ENCODE data around the gene ZNF343.

DNA sequence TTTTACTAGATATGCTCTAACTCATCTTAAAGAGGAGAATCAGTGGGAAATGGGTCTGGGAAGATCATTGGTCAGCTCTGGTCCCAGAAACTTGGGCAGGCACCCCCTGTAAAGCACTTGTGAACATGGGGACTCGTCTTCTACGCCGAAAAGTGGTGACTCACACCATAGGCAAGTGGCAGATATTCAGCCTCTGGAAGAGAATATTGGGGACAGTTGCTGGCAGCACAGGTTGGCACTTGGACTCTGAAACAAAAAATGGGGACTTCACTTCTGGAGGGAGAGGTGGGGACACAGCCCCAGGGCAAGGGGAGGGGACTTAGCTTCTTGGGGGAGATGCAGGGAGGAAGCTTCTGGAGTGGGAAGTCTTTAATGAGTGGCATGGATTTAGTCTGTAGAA lies 11.9 kb upstream of the ZNF343 start:
- TF ChIP-seq, protein P1, sequence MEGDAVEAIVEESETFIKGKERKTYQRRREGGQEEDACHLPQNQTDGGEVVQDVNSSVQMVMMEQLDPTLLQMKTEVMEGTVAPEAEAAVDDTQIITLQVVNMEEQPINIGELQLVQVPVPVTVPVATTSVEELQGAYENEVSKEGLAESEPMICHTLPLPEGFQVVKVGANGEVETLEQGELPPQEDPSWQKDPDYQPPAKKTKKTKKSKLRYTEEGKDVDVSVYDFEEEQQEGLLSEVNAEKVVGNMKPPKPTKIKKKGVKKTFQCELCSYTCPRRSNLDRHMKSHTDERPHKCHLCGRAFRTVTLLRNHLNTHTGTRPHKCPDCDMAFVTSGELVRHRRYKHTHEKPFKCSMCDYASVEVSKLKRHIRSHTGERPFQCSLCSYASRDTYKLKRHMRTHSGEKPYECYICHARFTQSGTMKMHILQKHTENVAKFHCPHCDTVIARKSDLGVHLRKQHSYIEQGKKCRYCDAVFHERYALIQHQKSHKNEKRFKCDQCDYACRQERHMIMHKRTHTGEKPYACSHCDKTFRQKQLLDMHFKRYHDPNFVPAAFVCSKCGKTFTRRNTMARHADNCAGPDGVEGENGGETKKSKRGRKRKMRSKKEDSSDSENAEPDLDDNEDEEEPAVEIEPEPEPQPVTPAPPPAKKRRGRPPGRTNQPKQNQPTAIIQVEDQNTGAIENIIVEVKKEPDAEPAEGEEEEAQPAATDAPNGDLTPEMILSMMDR (IDR thresholded peaks at IDR 0.05; ENCODE audit: low read length) = no peak
- no peak for TF ChIP-seq EZH2 (IDR thresholded peaks at IDR 0.05; ENCODE audit: borderline replicate concordance, low read length)

All from OCI-LY1 (cell line).